ENCODE data around the gene PACSIN1. TPM values are rescaled to one million over a fixed set of nuclear protein-coding genes. Genes with fewer than 3 reads are reported as not detected.

PACSIN1 gene, protein sequence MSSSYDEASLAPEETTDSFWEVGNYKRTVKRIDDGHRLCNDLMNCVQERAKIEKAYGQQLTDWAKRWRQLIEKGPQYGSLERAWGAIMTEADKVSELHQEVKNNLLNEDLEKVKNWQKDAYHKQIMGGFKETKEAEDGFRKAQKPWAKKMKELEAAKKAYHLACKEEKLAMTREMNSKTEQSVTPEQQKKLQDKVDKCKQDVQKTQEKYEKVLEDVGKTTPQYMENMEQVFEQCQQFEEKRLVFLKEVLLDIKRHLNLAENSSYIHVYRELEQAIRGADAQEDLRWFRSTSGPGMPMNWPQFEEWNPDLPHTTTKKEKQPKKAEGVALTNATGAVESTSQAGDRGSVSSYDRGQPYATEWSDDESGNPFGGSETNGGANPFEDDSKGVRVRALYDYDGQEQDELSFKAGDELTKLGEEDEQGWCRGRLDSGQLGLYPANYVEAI
- total RNA-seq (2022) (0.26 and 0.69 TPM in 2 replicates), Bru-seq, nascent RNA (percentile 12 among the genes with signal in this experiment), BruChase-seq, experiment 1, labeled RNA remaining after a 6-hour chase (percentile 7 among the genes with signal in this experiment), BruChase-seq, experiment 2, labeled RNA remaining after a 2-hour chase (percentile 11 among the genes with signal in this experiment)
- long read RNA-seq: 0 reads

DNA sequence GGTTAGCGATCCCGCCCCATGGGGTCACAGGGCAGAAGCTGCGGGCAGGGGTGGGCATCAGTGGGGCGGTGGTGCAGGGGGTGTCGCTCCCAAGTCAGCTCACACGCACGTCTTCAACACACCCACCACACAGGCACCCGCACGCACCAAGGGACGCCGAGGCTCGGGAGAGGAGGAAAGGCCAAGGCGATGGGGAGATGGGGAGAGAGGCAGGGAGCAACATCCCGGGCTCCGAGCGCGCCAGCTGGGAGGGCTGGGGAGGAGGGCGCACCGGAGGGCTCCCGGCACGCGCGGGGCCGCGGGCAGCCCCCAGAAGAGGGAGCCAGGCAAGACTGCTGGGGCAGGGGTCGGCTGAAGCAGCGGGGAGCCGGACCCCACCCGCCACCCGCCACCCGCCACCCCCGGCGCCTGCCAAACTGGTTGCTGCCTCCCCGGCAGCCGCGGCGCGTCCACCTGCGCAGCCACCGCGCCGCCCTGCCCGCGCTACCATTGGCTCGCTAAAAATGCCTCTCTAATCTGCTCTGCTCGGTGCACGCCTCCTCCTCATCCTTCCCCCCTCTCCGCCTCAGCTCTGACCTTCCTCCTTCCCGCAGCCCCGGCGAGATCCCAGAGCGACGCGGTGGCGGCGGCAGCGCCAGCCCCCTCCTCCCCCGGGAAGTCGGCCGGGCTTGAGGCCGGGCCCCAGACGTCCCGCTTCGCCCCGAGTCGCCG, at the start of gene PACSIN1:
Gene PACSIN1, plus strand, starts transcription at position 546 of the 711 bp plus-strand sequence. CDS start 60,230 bp downstream, outside the sequence.
- peaks cover 15% of the 10 kb centered on the region for H3K4me1 Mint-ChIP-seq (ENCODE audit: low read depth, unreplicated experiment)
- peak within 1 kb of the TSS; percentile 68 for H3K4me3 Mint-ChIP-seq (ENCODE audit: low read depth, unreplicated experiment)
- CTCF ChIA-PET: interaction anchor here (1.1 to 1.9 kb wide), 2 partner anchors 10 to 143 kb away, joined by 3 to 8 read pairs; no protein-coding TSS in a partner anchor
- peaks cover 9% of the 10 kb centered on the region for H3K36me3 Mint-ChIP-seq (ENCODE audit: insufficient read depth, unreplicated experiment)
- H3K9me3 Mint-ChIP-seq (ENCODE audit: low read depth, unreplicated experiment): no peaks in the 10 kb centered on the region
- TF ChIP-seq, protein P1, sequence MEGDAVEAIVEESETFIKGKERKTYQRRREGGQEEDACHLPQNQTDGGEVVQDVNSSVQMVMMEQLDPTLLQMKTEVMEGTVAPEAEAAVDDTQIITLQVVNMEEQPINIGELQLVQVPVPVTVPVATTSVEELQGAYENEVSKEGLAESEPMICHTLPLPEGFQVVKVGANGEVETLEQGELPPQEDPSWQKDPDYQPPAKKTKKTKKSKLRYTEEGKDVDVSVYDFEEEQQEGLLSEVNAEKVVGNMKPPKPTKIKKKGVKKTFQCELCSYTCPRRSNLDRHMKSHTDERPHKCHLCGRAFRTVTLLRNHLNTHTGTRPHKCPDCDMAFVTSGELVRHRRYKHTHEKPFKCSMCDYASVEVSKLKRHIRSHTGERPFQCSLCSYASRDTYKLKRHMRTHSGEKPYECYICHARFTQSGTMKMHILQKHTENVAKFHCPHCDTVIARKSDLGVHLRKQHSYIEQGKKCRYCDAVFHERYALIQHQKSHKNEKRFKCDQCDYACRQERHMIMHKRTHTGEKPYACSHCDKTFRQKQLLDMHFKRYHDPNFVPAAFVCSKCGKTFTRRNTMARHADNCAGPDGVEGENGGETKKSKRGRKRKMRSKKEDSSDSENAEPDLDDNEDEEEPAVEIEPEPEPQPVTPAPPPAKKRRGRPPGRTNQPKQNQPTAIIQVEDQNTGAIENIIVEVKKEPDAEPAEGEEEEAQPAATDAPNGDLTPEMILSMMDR (IDR thresholded peaks at IDR 0.05; ENCODE audit: unreplicated experiment): no peak
- peak; percentile 50 for DNase-seq
- peaks cover 39% of the 10 kb centered on the region for H3K27me3 Mint-ChIP-seq (ENCODE audit: unreplicated experiment)
- H3K27ac Mint-ChIP-seq (ENCODE audit: unreplicated experiment): no peak within 1 kb of the TSS
- intact Hi-C loops (cut with micrococcal nuclease; ENCODE audit: unreplicated experiment): loop anchor here (10.0 kb wide), 1 partner anchor 679 kb away; the partner anchor contains the start of gene TCP11
- BruUV-seq (replicated peaks): no TSS peak

DNA sequence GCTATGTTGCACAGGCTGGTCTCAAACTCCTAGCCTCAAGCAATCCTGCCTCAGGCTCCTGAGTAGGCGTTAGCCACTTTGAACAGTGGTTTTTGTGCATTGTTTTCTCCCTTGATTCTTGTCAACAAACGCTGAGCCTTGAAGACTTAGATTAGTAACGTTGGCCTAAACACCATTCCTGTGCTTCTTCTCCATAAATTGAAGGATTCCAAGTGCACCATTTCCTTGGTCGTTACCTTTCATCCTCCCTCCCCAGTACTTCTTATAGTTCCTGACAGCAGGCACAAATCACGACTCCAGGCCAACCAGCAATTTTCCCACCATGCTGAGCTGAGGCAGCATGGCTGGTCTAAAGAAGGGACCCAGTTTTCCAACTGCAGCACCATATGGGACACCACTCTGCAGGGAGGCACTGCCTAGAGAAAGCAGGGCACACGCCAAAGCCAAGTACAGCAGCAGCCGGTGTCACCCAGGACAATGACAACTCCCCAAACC, 49.0 kb upstream of the PACSIN1 start:
- peaks cover 52% of the 10 kb centered on the region for H3K4me1 Mint-ChIP-seq (ENCODE audit: low read depth, unreplicated experiment)
- no peak overlapping the region for H3K4me3 Mint-ChIP-seq (ENCODE audit: low read depth, unreplicated experiment)
- no TSS peak for BruUV-seq (replicated peaks)

DNA sequence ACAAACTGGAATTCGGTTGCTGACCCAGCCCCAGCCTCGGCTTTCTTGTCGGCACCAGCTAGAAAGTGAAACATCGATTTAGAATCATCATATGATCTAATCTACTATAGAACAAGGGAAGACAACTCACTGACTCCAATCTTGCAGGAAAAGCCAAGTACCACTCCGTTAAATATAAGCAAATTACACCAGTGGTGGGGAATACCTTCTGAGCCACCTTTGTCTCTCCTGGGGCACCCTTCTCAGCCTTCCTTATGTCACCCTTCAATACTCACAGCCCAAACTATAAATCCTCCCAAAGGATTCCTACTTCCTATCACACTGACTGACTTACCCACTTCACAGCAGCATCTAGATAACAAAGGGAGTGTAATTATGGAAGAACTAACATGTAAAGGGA, 47.5 kb upstream of the PACSIN1 start:
- Mint-ChIP-seq H3K27me3 (ENCODE audit: unreplicated experiment) (no peaks in the 10 kb centered on the region), H3K4me1 (ENCODE audit: low read depth, unreplicated experiment) (peaks cover 52% of the 10 kb centered on the region), H3K9me3 (ENCODE audit: low read depth, unreplicated experiment) (no peaks in the 10 kb centered on the region), H3K4me3 (ENCODE audit: low read depth, unreplicated experiment) (no peak overlapping the region), H3K36me3 (ENCODE audit: insufficient read depth, unreplicated experiment) (peaks cover 91% of the 10 kb centered on the region), H3K27ac (ENCODE audit: unreplicated experiment) (peak overlapping the region; percentile 40)
- DNase-seq: no peak
- intact Hi-C loops (cut with micrococcal nuclease; ENCODE audit: unreplicated experiment): no loop called here
- CTCF ChIA-PET: interaction anchor here (5.1 kb wide), 1 partner anchor 170 kb away, joined by 107 read pairs; the partner anchor contains the start of gene SMIM29
- TF ChIP-seq, protein P1 (IDR thresholded peaks at IDR 0.05; ENCODE audit: unreplicated experiment): no peak
- BruUV-seq (replicated peaks): no TSS peak

More for the DNA sequence above, 49.0 kb upstream of the PACSIN1 start:
- DNase-seq: no peak
- Mint-ChIP-seq H3K27me3 (ENCODE audit: unreplicated experiment) (no peaks in the 10 kb centered on the region), H3K36me3 (ENCODE audit: insufficient read depth, unreplicated experiment) (peaks cover 77% of the 10 kb centered on the region), H3K9me3 (ENCODE audit: low read depth, unreplicated experiment) (no peaks in the 10 kb centered on the region), H3K27ac (ENCODE audit: unreplicated experiment) (peak overlapping the region; percentile 64)
- CTCF ChIA-PET: interaction anchor here (0.6 to 5.1 kb wide), 8 partner anchors 9 to 254 kb away, joined by 3 to 107 read pairs (median 4); partner anchors contain the start of genes HMGA1, RPS10 and SMIM29
- TF ChIP-seq, protein P1 (IDR thresholded peaks at IDR 0.05; ENCODE audit: unreplicated experiment): no peak
- intact Hi-C loops (cut with micrococcal nuclease; ENCODE audit: unreplicated experiment): no loop called here

DNA sequence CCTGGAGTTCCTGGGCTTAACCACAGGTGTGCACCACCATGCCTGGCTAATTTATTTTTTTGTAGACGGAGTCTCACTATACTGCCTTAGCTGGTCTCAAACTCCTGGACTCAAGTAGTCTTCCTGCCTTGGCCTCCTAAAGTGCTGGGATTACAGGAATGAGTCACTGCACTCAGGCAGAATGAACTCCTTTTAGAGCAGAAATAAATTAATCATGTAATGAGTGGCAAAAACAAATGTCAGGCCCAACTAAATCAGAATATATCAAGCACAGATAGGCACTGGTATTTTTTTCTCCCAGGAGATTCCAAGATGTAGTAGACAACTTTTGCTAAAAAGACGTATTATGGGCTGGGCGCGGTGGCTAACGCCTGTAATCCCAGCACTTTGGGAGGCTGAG, 42.6 kb upstream of the PACSIN1 start:
- intact Hi-C loops (cut with micrococcal nuclease; ENCODE audit: unreplicated experiment): no loop called here
- no peaks in the 10 kb centered on the region for H3K27me3 Mint-ChIP-seq (ENCODE audit: unreplicated experiment)
- no peak overlapping the region for H3K4me3 Mint-ChIP-seq (ENCODE audit: low read depth, unreplicated experiment)
- H3K4me1 Mint-ChIP-seq (ENCODE audit: low read depth, unreplicated experiment): peaks cover 27% of the 10 kb centered on the region
- CTCF ChIA-PET: interaction anchor here (0.5 to 0.6 kb wide), 2 partner anchors 231 to 260 kb away, joined by 3 read pairs; no protein-coding TSS in a partner anchor
- peaks cover 86% of the 10 kb centered on the region for H3K36me3 Mint-ChIP-seq (ENCODE audit: insufficient read depth, unreplicated experiment)
- no TSS peak for BruUV-seq (replicated peaks)
- no peak for DNase-seq
- no peaks in the 10 kb centered on the region for H3K9me3 Mint-ChIP-seq (ENCODE audit: low read depth, unreplicated experiment)
- TF ChIP-seq, protein P1 (IDR thresholded peaks at IDR 0.05; ENCODE audit: unreplicated experiment): no peak
- H3K27ac Mint-ChIP-seq (ENCODE audit: unreplicated experiment): no peak overlapping the region

Measured in Calu3 (cell line).